A673 (cell line): Measurements from ENCODE around the gene ATXN2.

Experiments used
- EZH2 ChIP-seq: fragments of 200-600 bp; sonication (generic); IDR thresholded peaks from 2 replicates; pipeline ENCODE4 v1.6.1; 2017; ENCODE audit warnings: borderline replicate concordance, low read depth, mild to moderate bottlenecking, mixed read lengths, antibody characterized with exemption, low read length; ENCODE audit not compliant: poor library complexity, severe bottlenecking
- TF ChIP-seq, protein P1 (sequence below): fragments of 300-800, 200-600 bp; sonication (generic); conservative IDR thresholded peaks from 2 replicates; pipeline ENCODE4 v1.5.1; 2017; ENCODE audit warnings: low read depth, mild to moderate bottlenecking, antibody characterized with exemption, low read length, moderate library complexity, mixed read lengths

DNA sequence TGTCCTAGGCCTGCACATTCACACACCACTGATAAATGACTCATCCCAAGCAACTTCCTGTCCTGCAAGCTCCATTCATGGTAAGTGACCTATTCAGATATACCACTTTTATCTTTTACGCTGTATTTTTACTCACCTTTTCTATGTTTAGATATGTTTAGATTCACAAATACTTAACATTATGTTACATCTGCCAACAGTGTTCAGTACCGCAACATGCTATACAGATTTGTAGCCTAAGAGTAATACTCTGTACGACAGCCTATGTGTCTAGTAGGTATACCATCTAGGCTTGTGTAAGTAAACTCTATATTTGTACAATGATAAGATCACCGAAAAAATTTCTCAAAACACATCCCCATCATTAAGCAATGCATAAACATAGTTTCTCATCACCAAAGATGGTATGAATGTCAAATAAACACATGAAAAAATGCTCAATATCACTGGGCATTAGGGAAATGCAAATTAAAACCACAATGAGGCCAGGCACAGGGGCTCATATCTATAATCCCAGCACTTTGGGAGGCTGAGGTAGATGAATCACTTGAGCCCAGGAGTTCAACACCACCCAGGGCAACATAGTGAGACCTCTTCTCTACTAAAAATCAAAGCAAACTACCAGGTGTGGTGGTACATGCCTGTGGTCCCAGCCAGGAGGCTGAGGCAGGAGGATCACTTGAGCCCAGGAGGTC, 20.7 kb downstream of the ATXN2 start:
- TF ChIP-seq, protein P1, sequence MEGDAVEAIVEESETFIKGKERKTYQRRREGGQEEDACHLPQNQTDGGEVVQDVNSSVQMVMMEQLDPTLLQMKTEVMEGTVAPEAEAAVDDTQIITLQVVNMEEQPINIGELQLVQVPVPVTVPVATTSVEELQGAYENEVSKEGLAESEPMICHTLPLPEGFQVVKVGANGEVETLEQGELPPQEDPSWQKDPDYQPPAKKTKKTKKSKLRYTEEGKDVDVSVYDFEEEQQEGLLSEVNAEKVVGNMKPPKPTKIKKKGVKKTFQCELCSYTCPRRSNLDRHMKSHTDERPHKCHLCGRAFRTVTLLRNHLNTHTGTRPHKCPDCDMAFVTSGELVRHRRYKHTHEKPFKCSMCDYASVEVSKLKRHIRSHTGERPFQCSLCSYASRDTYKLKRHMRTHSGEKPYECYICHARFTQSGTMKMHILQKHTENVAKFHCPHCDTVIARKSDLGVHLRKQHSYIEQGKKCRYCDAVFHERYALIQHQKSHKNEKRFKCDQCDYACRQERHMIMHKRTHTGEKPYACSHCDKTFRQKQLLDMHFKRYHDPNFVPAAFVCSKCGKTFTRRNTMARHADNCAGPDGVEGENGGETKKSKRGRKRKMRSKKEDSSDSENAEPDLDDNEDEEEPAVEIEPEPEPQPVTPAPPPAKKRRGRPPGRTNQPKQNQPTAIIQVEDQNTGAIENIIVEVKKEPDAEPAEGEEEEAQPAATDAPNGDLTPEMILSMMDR = no peak
- no peak for TF ChIP-seq EZH2
